ENCODE data around the gene RPL27. TPM values are rescaled to one million over a fixed set of nuclear protein-coding genes. Genes with fewer than 3 reads are reported as not detected.
A peak's percentile ranks its signal among the peaks of the same experiment; 100 is the strongest.

RPL27 gene
- total and polyA plus RNA-seq, 2 of the 4 experiments (the other 2 are of a cell fraction) = 1,595 to 2,806 TPM

DNA sequence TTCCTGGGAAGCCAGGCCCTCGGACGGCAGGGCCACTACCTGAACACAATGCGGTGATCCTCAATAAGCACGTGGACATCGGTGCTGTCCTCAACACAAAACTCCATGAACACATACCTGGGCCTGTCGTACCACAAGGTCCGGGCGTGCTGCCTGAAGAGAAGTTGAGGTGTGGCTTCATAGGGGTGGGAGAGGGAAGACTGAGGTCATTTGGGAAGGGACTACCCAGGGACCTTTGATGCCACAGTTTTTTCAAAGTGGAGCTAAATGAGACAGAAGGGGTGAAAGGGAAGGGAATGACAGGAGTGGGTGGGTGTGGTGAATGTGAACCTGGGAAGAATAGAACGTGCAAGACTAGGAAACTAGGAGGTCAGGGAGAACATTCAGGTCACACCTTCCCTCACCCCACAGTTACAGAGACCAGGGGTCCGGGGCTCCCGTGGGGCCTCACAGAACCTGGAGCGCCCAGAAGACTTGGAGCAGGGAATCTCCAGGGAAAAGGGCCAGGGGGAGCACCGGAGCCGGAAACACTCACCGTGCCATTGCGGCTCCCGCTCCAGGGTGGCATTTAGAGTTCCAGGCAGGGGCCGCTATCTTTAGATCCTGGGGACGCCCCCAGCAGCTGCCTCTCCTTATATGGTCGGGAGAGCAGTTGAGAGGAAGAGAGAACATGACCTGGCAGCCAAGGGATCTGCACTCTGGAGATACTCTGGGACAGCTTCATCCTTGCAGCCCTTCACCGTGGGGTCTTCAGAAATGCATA is 18.5 kb upstream of the RPL27 start, which contains the start of gene PTGES3L:
TSS of gene PTGES3L (minus strand) at position 570 of the 763 bp plus-strand sequence. CDS start at position 543, 27 bp downstream.
- 0 out of 2 replicates have a peak, but pooled peaks have one; percentile 12 for TF ChIP-seq POLR2A (IDR thresholded peaks at IDR 0.05; ENCODE audit: low read depth, low read length)
- TF ChIP-seq, protein P1, sequence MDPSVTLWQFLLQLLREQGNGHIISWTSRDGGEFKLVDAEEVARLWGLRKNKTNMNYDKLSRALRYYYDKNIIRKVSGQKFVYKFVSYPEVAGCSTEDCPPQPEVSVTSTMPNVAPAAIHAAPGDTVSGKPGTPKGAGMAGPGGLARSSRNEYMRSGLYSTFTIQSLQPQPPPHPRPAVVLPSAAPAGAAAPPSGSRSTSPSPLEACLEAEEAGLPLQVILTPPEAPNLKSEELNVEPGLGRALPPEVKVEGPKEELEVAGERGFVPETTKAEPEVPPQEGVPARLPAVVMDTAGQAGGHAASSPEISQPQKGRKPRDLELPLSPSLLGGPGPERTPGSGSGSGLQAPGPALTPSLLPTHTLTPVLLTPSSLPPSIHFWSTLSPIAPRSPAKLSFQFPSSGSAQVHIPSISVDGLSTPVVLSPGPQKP (IDR thresholded peaks at IDR 0.05; ENCODE audit: borderline replicate concordance, low read depth, low read length) = peak; percentile 32; the same call in 1 of the 2 replicates
- TF ChIP-seq NFE2L2 (IDR thresholded peaks at IDR 0.05; ENCODE audit: low read depth, low read length) = no peak
- intact Hi-C loops (cut with micrococcal nuclease) = no loop called here
- Histone ChIP-seq H3K56ac (ENCODE audit: extremely low read depth, insufficient read depth, low read length) (peak within 1 kb of the TSS; percentile 95), H4K20me1 (ENCODE audit: insufficient read depth, low read length) (peaks cover 10% of the 10 kb centered on the region; the same call in 1 of the 2 replicates), H2BK20ac (ENCODE audit: low read depth, low read length) (peak within 1 kb of the TSS; percentile 50; the same call in 1 of the 2 replicates), H3K4me3 (ENCODE audit: insufficient read depth, low read depth, low read length) (peak within 1 kb of the TSS; percentile 76), H3K4me1 (ENCODE audit: control insufficient read depth, insufficient read depth, low read length) (peaks cover 6% of the 10 kb centered on the region), H2AK5ac (ENCODE audit: low read depth, low read length) (peak within 1 kb of the TSS; percentile 88), H2BK120ac (ENCODE audit: low read depth, low read length) (peak within 1 kb of the TSS; percentile 74), H2BK5ac (ENCODE audit: low read depth, low read length, poor library complexity, severe bottlenecking) (peak within 1 kb of the TSS; percentile 60), H3K14ac (replicated peaks; ENCODE audit: low read depth, low read length) (peak within 1 kb of the TSS; percentile 81), H3K23ac (ENCODE audit: low read depth, low read length) (peak within 1 kb of the TSS; percentile 92), H2AFZ (replicated peaks; ENCODE audit: low read length, poor library complexity) (peak within 1 kb of the TSS; percentile 99), H4K8ac (ENCODE audit: low read depth in 2 of 2, low read length in 2 of 2) (peak within 1 kb of the TSS; percentile 88 to 96), H2BK15ac (ENCODE audit: low read depth, low read length) (peak within 1 kb of the TSS; percentile 93), H3K9ac (ENCODE audit: low read depth, low read length) (peak within 1 kb of the TSS; percentile 76), H3K4ac (ENCODE audit: low read depth, low read length) (peak within 1 kb of the TSS; percentile 88), H3K18ac (ENCODE audit: low read depth, low read length) (peak within 1 kb of the TSS; percentile 73), H3K9me1 (ENCODE audit: insufficient read depth, low read length) (peaks cover 18% of the 10 kb centered on the region), H3K79me1 (ENCODE audit: low read depth in 1 of 2, low read length in 2 of 2) (peaks cover 0 to 48% of the 10 kb centered on the region in 2 experiments; a peak in 3 of 4 replicates), H3K36me3 (ENCODE audit: control insufficient read depth, insufficient read depth, low read length) (no peaks in the 10 kb centered on the region; the same call in 1 of the 2 replicates), H3K27me3 (ENCODE audit: control insufficient read depth, insufficient read depth, low read length) (no peaks in the 10 kb centered on the region), H2AK9ac (replicated peaks; ENCODE audit: low read depth, low read length, poor library complexity) (peak within 1 kb of the TSS; percentile 99), H4K5ac (ENCODE audit: low read depth, low read length) (peak within 1 kb of the TSS; percentile 74), H4K91ac (ENCODE audit: insufficient read depth, low read depth, low read length) (peak within 1 kb of the TSS; percentile 89), H3K4me2 (ENCODE audit: low read depth, low read length) (peak within 1 kb of the TSS; percentile 99), H3K27ac (ENCODE audit: insufficient read depth, low read length) (peak within 1 kb of the TSS; percentile 74), H3K9me3 (ENCODE audit: control insufficient read depth, insufficient read depth, low read length) (no peaks in the 10 kb centered on the region)
- WGBS, 2 experiments (ENCODE audit: extremely low coverage in 2 of 2, insufficient read length in 1 of 2) = 0% methylated on average over 1 of the region's 21 CpGs; no CpG with 5 or more reads in 1 of the 2 experiments
- dilution Hi-C loops (cut with HindIII; ENCODE audit: low sequenced_read_pairs, unreplicated experiment) = no loop called here
- CTCF ChIA-PET = interaction anchor here (1.3 kb wide), 1 partner anchor 18 kb away, joined by 3 read pairs; the partner anchor contains the start of gene RPL27
- POLR2A ChIA-PET (ENCODE audit: unreplicated experiment) = interaction anchor here (2.0 kb wide), 1 partner anchor 18 kb away, joined by 6 read pairs; the partner anchor contains the start of gene RPL27
- DNase-seq (peak; percentile 48), ATAC-seq (ENCODE audit: low read depth) (peak; percentile 73)
- BruUV-seq (replicated peaks) = no TSS peak
- in situ Hi-C loops (cut with MboI; ENCODE audit: low sequenced_read_pairs) = loop anchor here (25.0 kb wide), 1 partner anchor 383 kb away; no protein-coding TSS in a partner anchor

All from IMR-90 (cell line).